GM12878 (cell line): Measurements from ENCODE around the gene EID1. TPM values are rescaled to one million over a fixed set of nuclear protein-coding genes. Genes with fewer than 3 reads are reported as not detected.

Experiments used
- ATAC-seq: fragments of 200-7000 bp; cut with Tn5 transposase; 3 replicates; pipeline ENCODE4 v1.9.1; 2020; ENCODE audit warnings: mild to moderate bottlenecking, moderate library complexity
- BruUV-seq: library from RNA; stranded (reverse); fragments of 400-500 nt; replicated peaks from 2 replicates; lab custom pipeline; 2021; lab: Mats Ljungman, UMichigan
- CTCF ChIA-PET: fragments of 300-600 bp; sonication (Branson Sonifier 250); formaldehyde crosslinking; extraction: SDS; loops from one replicate; lab custom pipeline; 2021; ENCODE audit warnings: inconsistent platforms; lab: Yijun Ruan, JAX
- POLR2A ChIA-PET: fragments of 350-600 bp; formaldehyde crosslinking; extraction: SDS; loops from one replicate; lab custom pipeline; 2021; ENCODE audit warnings: inconsistent platforms; lab: Charles Lee
- RAD21 ChIA-PET: fragments of 300-600 bp; sonication (Branson Sonifier 250); formaldehyde crosslinking; loops from one replicate; lab custom pipeline; 2023; ENCODE audit warnings: antibody characterized with exemption; ENCODE audit not compliant: unreplicated experiment; lab: Charles Lee
- SMC1A ChIA-PET: fragments of 300-600 bp; sonication (Branson Sonifier 250); formaldehyde crosslinking; loops from one replicate; lab custom pipeline; 2023; ENCODE audit not compliant: unreplicated experiment, uncharacterized antibody; lab: Charles Lee
- DNase-seq: peaks from one replicate; pipeline ENCODE4 v3.0.0-alpha.2; 2011; ENCODE audit warnings: low read depth, low spot score
- FAIRE-seq: peaks from 3 replicates; lab custom pipeline; 2011; peaks lifted over from hg19 to GRCh38; lab: Jason Lieb, UNC
- H2AFZ ChIP-seq: 2 replicates; pipeline ENCODE4 v1.6.0; 2011; ENCODE audit warnings: low read depth, low read length, control low read depth; ENCODE audit not compliant: control insufficient read depth
- H3K27ac ChIP-seq: 2 replicates; pipeline ENCODE4 v1.5.1; 2011; ENCODE audit warnings: control low read depth; ENCODE audit not compliant: control insufficient read depth, insufficient read depth
- H3K27me3 ChIP-seq, 2 experiments: replicated peaks in 1 of 2; 2 replicates each; pipeline versions ENCODE4 v1.6.0 to v1.6.1; 2011; ENCODE audit warnings: low read length in 1 of 2; ENCODE audit not compliant: control insufficient read depth in 2 of 2, insufficient read depth in 2 of 2
- H3K36me3 ChIP-seq, 2 experiments: 2 replicates each; pipeline ENCODE4 v1.5.1; 2011; ENCODE audit warnings: low read length in 1 of 2; ENCODE audit not compliant: control insufficient read depth in 2 of 2, insufficient read depth in 2 of 2
- H3K4me1 ChIP-seq: 2 replicates; pipeline ENCODE4 v1.6.1; 2011; ENCODE audit warnings: mild to moderate bottlenecking, low read length, moderate library complexity, mixed read lengths; ENCODE audit not compliant: control insufficient read depth, insufficient read depth
- H3K4me2 ChIP-seq: 2 replicates; pipeline ENCODE4 v1.6.0; 2011; ENCODE audit warnings: control low read depth; ENCODE audit not compliant: control insufficient read depth, insufficient read depth
- H3K4me3 ChIP-seq: fragments of 200-600 bp; sonication (generic); 2 replicates; pipeline ENCODE4 v1.5.1; 2016
- H3K79me2 ChIP-seq: 2 replicates; pipeline ENCODE4 v1.6.0; 2011; ENCODE audit warnings: low read length; ENCODE audit not compliant: control insufficient read depth, insufficient read depth
- H3K9ac ChIP-seq: 2 replicates; pipeline ENCODE4 v1.8.0; 2011; ENCODE audit warnings: low read length, control low read depth, mixed read lengths; ENCODE audit not compliant: control insufficient read depth, insufficient read depth
- H3K9me3 ChIP-seq: replicated peaks from 3 replicates; pipeline ENCODE4 v1.5.1; 2011; ENCODE audit warnings: mild to moderate bottlenecking, low read length; ENCODE audit not compliant: control insufficient read depth, insufficient read depth
- H4K20me1 ChIP-seq: 2 replicates; pipeline ENCODE4 v1.6.0; 2011; ENCODE audit not compliant: control insufficient read depth, insufficient read depth
- CBX5 ChIP-seq: sonication (generic); IDR thresholded peaks from 2 replicates; pipeline ENCODE4 v1.6.1; 2016; ENCODE audit warnings: low read depth, moderate library complexity, mild to moderate bottlenecking, inconsistent platforms
- E2F4 ChIP-seq: IDR thresholded peaks from 2 replicates; pipeline ENCODE4 v1.6.1; 2012; ENCODE audit warnings: low read depth, low read length, improper control_type of control experiment
- IRF5 ChIP-seq: fragments of 450-650 bp; IDR thresholded peaks from 2 replicates; pipeline ENCODE4 v1.6.1; 2017; ENCODE audit warnings: borderline replicate concordance
- LARP7 ChIP-seq: fragments of 450-650 bp; IDR thresholded peaks from 2 replicates; pipeline ENCODE4 v1.6.1; 2017; ENCODE audit warnings: mild to moderate bottlenecking
- NR2F1 ChIP-seq: fragments of 450-650 bp; conservative IDR thresholded peaks from 2 replicates; pipeline ENCODE4 v1.6.1; 2017; ENCODE audit warnings: mild to moderate bottlenecking
- STAT3 ChIP-seq: IDR thresholded peaks from 2 replicates; pipeline ENCODE4 v1.6.1; 2011; ENCODE audit warnings: low read depth, low read length, improper control_type of control experiment
- TAF1 ChIP-seq: IDR thresholded peaks from 2 replicates; pipeline ENCODE4 v1.6.1; 2011; ENCODE audit warnings: mild to moderate bottlenecking, low read depth, low read length, borderline replicate concordance
- YBX1 ChIP-seq: fragments of 450-650 bp; IDR thresholded peaks from 2 replicates; pipeline ENCODE4 v1.6.1; 2016; ENCODE audit warnings: antibody characterized with exemption
- ZNF687 ChIP-seq: fragments of 450-650 bp; IDR thresholded peaks from 2 replicates; pipeline ENCODE4 v1.6.1; 2017; ENCODE audit warnings: mild to moderate bottlenecking, moderate library complexity
- WGBS: methylation state at CpG from one replicate; pipeline ENCODE4 v1.1.6; 2016; ENCODE audit warnings: low lambda C conversion rate; ENCODE audit not compliant: insufficient replicate concordance, insufficient coverage; ENCODE audit errors: missing lambda C conversion rate; 5-methylcytosine and 5-hydroxymethylcytosine counted together
- in situ Hi-C: fragments of 300-500 bp; cut with MboI; formaldehyde crosslinking; loops from 9 replicates; pipeline ENCODE4 v1.14.3; 2018; ENCODE audit warnings: mixed read lengths
- intact Hi-C: fragments of 100-400 bp; cut with micrococcal nuclease; formaldehyde crosslinking; loops from one replicate; pipeline ENCODE4 v1.14.2; 2022; ENCODE audit not compliant: unreplicated experiment
- polyA plus RNA-seq, 11 experiments: library from polyadenylated mRNA; depleted of rRNA in 4 of 11; unstranded in 6 of 11; stranded (reverse) in 5 of 11; fragments of >200 nt; fragmentation: Nextera tagmentation in 4 of 11; fragmentation: Illumina TruSeq in 1 of 11; extraction: Ambion mirVana in 4 of 11; extraction: Trizol in 1 of 11; gene quantifications; 1 replicate in 1 of 11; 2 replicates in 10 of 11; pipeline versions ENCODE4 v1.2.1 to v1.2.3, GENCODE V29; 2011 to 2016; ENCODE audit warnings: inconsistent platforms in 2 of 11, missing spikeins in 2 of 11, low read depth in 1 of 11
- total RNA-seq, 4 experiments: library from RNA; depleted of rRNA in 3 of 4; stranded (reverse); fragments of >200 nt in 3 of 4; fragmentation: Illumina TruSeq in 1 of 4; extraction: Trizol in 1 of 4; gene quantifications; 2 replicates each; pipeline versions ENCODE4 v1.2.1 to v1.2.3, GENCODE V29; 2013 to 2021

Gene EID1
- total and polyA plus RNA-seq, 10 of the 15 experiments (the other 5 are each of a cell fraction or from before 2014, with no cell fraction given): 45.6 to 210 (median 124) TPM

GRCh38 chr15:48890375-48890972 lies 12.5 kb downstream of the EID1 start:
- ChIA-PET CTCF (interaction anchor here (0.7 to 4.5 kb wide), 7 partner anchors 10 to 255 kb away, joined by 3 to 21 read pairs (median 4); partner anchors contain the start of genes EID1 and SHC4), POLR2A (no interaction called here), SMC1A (interaction anchor here (0.9 to 3.3 kb wide), 6 partner anchors 10 to 255 kb away, joined by 3 to 12 read pairs (median 6); partner anchors contain the start of gene SHC4), RAD21 (interaction anchor here (1.2 to 3.9 kb wide), 3 partner anchors 12 to 85 kb away, joined by 3 to 16 read pairs (median 5); partner anchors contain the start of gene EID1)
- H3K79me2 ChIP-seq: no peaks in the 10 kb centered on the region
- no peaks in the 10 kb centered on the region for H3K27me3 ChIP-seq
- in situ Hi-C loops: no loop called here
- ATAC-seq (no peak), FAIRE-seq (no peak), DNase-seq (no peak)
- no peaks in the 10 kb centered on the region for H4K20me1 ChIP-seq
- BruUV-seq: no TSS peak
- no peak overlapping the region for H3K4me2 ChIP-seq
- no peaks in the 10 kb centered on the region for H3K36me3 ChIP-seq
- no peaks in the 10 kb centered on the region for H3K4me1 ChIP-seq
- intact Hi-C loops: no loop called here
- no peak for TF ChIP-seq IRF5
- no peak for TF ChIP-seq ZNF687
- TF ChIP-seq STAT3: no peak
- no peak for TF ChIP-seq NR2F1
- TF ChIP-seq LARP7: no peak
- no peak for TF ChIP-seq TAF1
- no peak for TF ChIP-seq YBX1
- TF ChIP-seq E2F4: no peak
- TF ChIP-seq CBX5: no peak
- WGBS: 72% methylated on average over 10 of the region's 10 CpGs
- H3K9ac ChIP-seq: no peak overlapping the region
- no peak overlapping the region for H2AFZ ChIP-seq
- no peak overlapping the region for H3K4me3 ChIP-seq
- no peaks in the 10 kb centered on the region for H3K9me3 ChIP-seq
- no peak overlapping the region for H3K27ac ChIP-seq
